HG03460 (cell line): ENCODE results near the gene KLHL3.

Experiments
- ATAC-seq: cut with Tn5 transposase; IDR thresholded peaks from one replicate; pipeline ENCODE4 v1.9.1; 2021; ENCODE audit not compliant: unreplicated experiment

The KLHL3 gene

GRCh38 chr5:137708796-137709559 lies 26.9 kb downstream of the KLHL3 start:
- no peak for ATAC-seq

- ATAC-seq: no peak
These were observed 27.8 kb downstream of the KLHL3 start for GRCh38 chr5:137708062-137708461.

- ATAC-seq: no peak
These were observed 29.0 kb downstream of the KLHL3 start for GRCh38 chr5:137706841-137707240.

GRCh38 chr5:137705106-137705505 lies 30.8 kb downstream of the KLHL3 start:
- ATAC-seq: no peak

GRCh38 chr5:137703565-137703964 lies 32.3 kb downstream of the KLHL3 start:
- no peak for ATAC-seq

GRCh38 chr5:137700282-137700680 lies 35.6 kb downstream of the KLHL3 start:
- ATAC-seq: no peak

GRCh38 chr5:137699336-137700281 lies 36.3 kb downstream of the KLHL3 start:
- no peak for ATAC-seq

GRCh38 chr5:137696481-137696880 lies 39.4 kb downstream of the KLHL3 start:
- no peak for ATAC-seq

GRCh38 chr5:137695651-137696428 lies 40.0 kb downstream of the KLHL3 start:
- no peak for ATAC-seq

- ATAC-seq: no peak
These were observed 41.8 kb downstream of the KLHL3 start for GRCh38 chr5:137693951-137694721.

GRCh38 chr5:137693307-137693950 lies 42.5 kb downstream of the KLHL3 start:
- no peak for ATAC-seq

GRCh38 chr5:137689306-137689705 lies 46.6 kb downstream of the KLHL3 start:
- no peak for ATAC-seq

GRCh38 chr5:137688210-137688840 lies 47.6 kb downstream of the KLHL3 start:
- ATAC-seq: no peak

GRCh38 chr5:137684761-137685160 lies 51.1 kb downstream of the KLHL3 start:
- ATAC-seq: no peak

- no peak for ATAC-seq
These were observed 54.7 kb downstream of the KLHL3 start for GRCh38 chr5:137681191-137681590.

- ATAC-seq: no peak
These were observed 56.0 kb downstream of the KLHL3 start for GRCh38 chr5:137679910-137680309.

GRCh38 chr5:137679195-137679594 lies 56.7 kb downstream of the KLHL3 start:
- no peak for ATAC-seq

- no peak for ATAC-seq
These were observed 63.0 kb downstream of the KLHL3 start for GRCh38 chr5:137672881-137673280.

GRCh38 chr5:137672001-137672400 lies 63.9 kb downstream of the KLHL3 start:
- no peak for ATAC-seq

GRCh38 chr5:137669811-137670210 lies 66.1 kb downstream of the KLHL3 start:
- no peak for ATAC-seq
